GM12878 (cell line): Measurements from ENCODE around the gene GSTA3. TPM values are rescaled to one million over a fixed set of nuclear protein-coding genes. Genes with fewer than 3 reads are reported as not detected.

Experiments used
- ATAC-seq: fragments of 200-7000 bp; cut with Tn5 transposase; 3 replicates; pipeline ENCODE4 v1.9.1; 2020; ENCODE audit warnings: mild to moderate bottlenecking, moderate library complexity
- BruUV-seq: library from RNA; stranded (reverse); fragments of 400-500 nt; replicated peaks from 2 replicates; lab custom pipeline; 2021; lab: Mats Ljungman, UMichigan
- CTCF ChIA-PET: fragments of 300-600 bp; sonication (Branson Sonifier 250); formaldehyde crosslinking; extraction: SDS; loops from one replicate; lab custom pipeline; 2021; ENCODE audit warnings: inconsistent platforms; lab: Yijun Ruan, JAX
- POLR2A ChIA-PET: fragments of 350-600 bp; formaldehyde crosslinking; extraction: SDS; loops from one replicate; lab custom pipeline; 2021; ENCODE audit warnings: inconsistent platforms; lab: Charles Lee
- RAD21 ChIA-PET: fragments of 300-600 bp; sonication (Branson Sonifier 250); formaldehyde crosslinking; loops from one replicate; lab custom pipeline; 2023; ENCODE audit warnings: antibody characterized with exemption; ENCODE audit not compliant: unreplicated experiment; lab: Charles Lee
- SMC1A ChIA-PET: fragments of 300-600 bp; sonication (Branson Sonifier 250); formaldehyde crosslinking; loops from one replicate; lab custom pipeline; 2023; ENCODE audit not compliant: unreplicated experiment, uncharacterized antibody; lab: Charles Lee
- DNase-seq: peaks from one replicate; pipeline ENCODE4 v3.0.0-alpha.2; 2011; ENCODE audit warnings: low read depth, low spot score
- FAIRE-seq: peaks from 3 replicates; lab custom pipeline; 2011; peaks lifted over from hg19 to GRCh38; lab: Jason Lieb, UNC
- H2AFZ ChIP-seq: 2 replicates; pipeline ENCODE4 v1.6.0; 2011; ENCODE audit warnings: low read depth, low read length, control low read depth; ENCODE audit not compliant: control insufficient read depth
- H3K27ac ChIP-seq: 2 replicates; pipeline ENCODE4 v1.5.1; 2011; ENCODE audit warnings: control low read depth; ENCODE audit not compliant: control insufficient read depth, insufficient read depth
- H3K27me3 ChIP-seq, 2 experiments: replicated peaks in 1 of 2; 2 replicates each; pipeline versions ENCODE4 v1.6.0 to v1.6.1; 2011; ENCODE audit warnings: low read length in 1 of 2; ENCODE audit not compliant: control insufficient read depth in 2 of 2, insufficient read depth in 2 of 2
- H3K36me3 ChIP-seq, 2 experiments: 2 replicates each; pipeline ENCODE4 v1.5.1; 2011; ENCODE audit warnings: low read length in 1 of 2; ENCODE audit not compliant: control insufficient read depth in 2 of 2, insufficient read depth in 2 of 2
- H3K4me1 ChIP-seq: 2 replicates; pipeline ENCODE4 v1.6.1; 2011; ENCODE audit warnings: mild to moderate bottlenecking, low read length, moderate library complexity, mixed read lengths; ENCODE audit not compliant: control insufficient read depth, insufficient read depth
- H3K4me2 ChIP-seq: 2 replicates; pipeline ENCODE4 v1.6.0; 2011; ENCODE audit warnings: control low read depth; ENCODE audit not compliant: control insufficient read depth, insufficient read depth
- H3K4me3 ChIP-seq: fragments of 200-600 bp; sonication (generic); 2 replicates; pipeline ENCODE4 v1.5.1; 2016
- H3K79me2 ChIP-seq: 2 replicates; pipeline ENCODE4 v1.6.0; 2011; ENCODE audit warnings: low read length; ENCODE audit not compliant: control insufficient read depth, insufficient read depth
- H3K9ac ChIP-seq: 2 replicates; pipeline ENCODE4 v1.8.0; 2011; ENCODE audit warnings: low read length, control low read depth, mixed read lengths; ENCODE audit not compliant: control insufficient read depth, insufficient read depth
- H3K9me3 ChIP-seq: replicated peaks from 3 replicates; pipeline ENCODE4 v1.5.1; 2011; ENCODE audit warnings: mild to moderate bottlenecking, low read length; ENCODE audit not compliant: control insufficient read depth, insufficient read depth
- H4K20me1 ChIP-seq: 2 replicates; pipeline ENCODE4 v1.6.0; 2011; ENCODE audit not compliant: control insufficient read depth, insufficient read depth
- ETV6 ChIP-seq, 2 experiments: fragments of 450-650 bp in 1 of 2; IDR thresholded peaks in 1 of 2; conservative IDR thresholded peaks in 1 of 2; 2 replicates each; pipeline ENCODE4 v1.6.1; 2014; ENCODE audit warnings: antibody characterized with exemption in 1 of 2, borderline replicate concordance in 1 of 2, low read depth in 1 of 2, mild to moderate bottlenecking in 1 of 2, moderate library complexity in 1 of 2
- LARP7 ChIP-seq: fragments of 450-650 bp; IDR thresholded peaks from 2 replicates; pipeline ENCODE4 v1.6.1; 2017; ENCODE audit warnings: mild to moderate bottlenecking
- NBN ChIP-seq: fragments of 450-650 bp; IDR thresholded peaks from 2 replicates; pipeline ENCODE4 v1.6.1; 2016
- RFX5 ChIP-seq: IDR thresholded peaks from 2 replicates; pipeline ENCODE4 v1.6.1; 2011; ENCODE audit warnings: low read depth, low read length, improper control_type of control experiment
- SIN3A ChIP-seq: IDR thresholded peaks from 2 replicates; pipeline ENCODE4 v1.6.1; 2012; ENCODE audit warnings: low read depth, low read length, improper control_type of control experiment
- TCF12 ChIP-seq: IDR thresholded peaks from 2 replicates; pipeline ENCODE4 v1.6.1; 2011; ENCODE audit warnings: low read depth, mild to moderate bottlenecking, low read length
- ZNF207 ChIP-seq: fragments of 450-650 bp; IDR thresholded peaks from 2 replicates; pipeline ENCODE4 v1.6.1; 2014; ENCODE audit warnings: antibody characterized with exemption, mild to moderate bottlenecking, borderline replicate concordance
- WGBS: methylation state at CpG from one replicate; pipeline ENCODE4 v1.1.6; 2016; ENCODE audit warnings: low lambda C conversion rate; ENCODE audit not compliant: insufficient replicate concordance, insufficient coverage; ENCODE audit errors: missing lambda C conversion rate; 5-methylcytosine and 5-hydroxymethylcytosine counted together
- in situ Hi-C: fragments of 300-500 bp; cut with MboI; formaldehyde crosslinking; loops from 9 replicates; pipeline ENCODE4 v1.14.3; 2018; ENCODE audit warnings: mixed read lengths
- intact Hi-C: fragments of 100-400 bp; cut with micrococcal nuclease; formaldehyde crosslinking; loops from one replicate; pipeline ENCODE4 v1.14.2; 2022; ENCODE audit not compliant: unreplicated experiment
- polyA plus RNA-seq, 11 experiments: library from polyadenylated mRNA; depleted of rRNA in 4 of 11; unstranded in 6 of 11; stranded (reverse) in 5 of 11; fragments of >200 nt; fragmentation: Nextera tagmentation in 4 of 11; fragmentation: Illumina TruSeq in 1 of 11; extraction: Ambion mirVana in 4 of 11; extraction: Trizol in 1 of 11; gene quantifications; 1 replicate in 1 of 11; 2 replicates in 10 of 11; pipeline versions ENCODE4 v1.2.1 to v1.2.3, GENCODE V29; 2011 to 2016; ENCODE audit warnings: inconsistent platforms in 2 of 11, missing spikeins in 2 of 11, low read depth in 1 of 11
- total RNA-seq, 4 experiments: library from RNA; depleted of rRNA in 3 of 4; stranded (reverse); fragments of >200 nt in 3 of 4; fragmentation: Illumina TruSeq in 1 of 4; extraction: Trizol in 1 of 4; gene quantifications; 2 replicates each; pipeline versions ENCODE4 v1.2.1 to v1.2.3, GENCODE V29; 2013 to 2021
- TF ChIP-seq, protein P1 (sequence below): fragments of 450-650 bp; IDR thresholded peaks from 2 replicates; pipeline ENCODE4 v1.6.1; 2017; ENCODE audit warnings: mild to moderate bottlenecking, moderate library complexity
- TF ChIP-seq, protein P2 (sequence below): fragments of 450-650 bp; formaldehyde crosslinking; IDR thresholded peaks from 2 replicates; pipeline ENCODE4 v1.5.0; 2022; ENCODE audit warnings: mild to moderate bottlenecking, missing genetic modification characterization
- TF ChIP-seq, protein P3 (sequence below): fragments of 450-650 bp; formaldehyde crosslinking; IDR thresholded peaks from 2 replicates; pipeline ENCODE4 v1.4.0; 2022; ENCODE audit warnings: mild to moderate bottlenecking, moderate library complexity
- TF ChIP-seq, protein P4 (sequence below): IDR thresholded peaks from 2 replicates; pipeline ENCODE4 v1.6.1; 2012; ENCODE audit warnings: low read length, inconsistent platforms

Gene GSTA3
- total and polyA plus RNA-seq, 10 of the 15 experiments (the other 5 are each of a cell fraction or from before 2014, with no cell fraction given) = not detected

DNA sequence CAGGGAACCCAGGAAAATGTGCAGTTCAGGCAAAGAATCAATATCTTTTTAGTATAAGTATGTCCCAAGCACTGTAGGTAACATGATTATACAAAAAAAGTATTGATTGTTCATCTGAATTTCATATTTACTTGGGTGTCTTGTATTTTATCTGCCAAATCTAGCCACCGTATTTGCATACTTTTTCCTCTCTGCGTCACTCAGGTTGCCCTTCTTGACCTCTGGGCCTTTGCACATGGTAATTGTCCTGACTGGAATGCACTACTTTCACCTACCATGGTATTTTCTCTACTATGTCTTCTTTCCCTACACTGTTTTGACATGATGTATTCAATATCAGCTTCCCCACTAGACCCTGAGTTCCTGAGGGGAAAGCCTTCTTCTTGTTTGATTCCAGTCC is 15.2 kb downstream of the GSTA3 start (continued):
- TF ChIP-seq, protein P1, sequence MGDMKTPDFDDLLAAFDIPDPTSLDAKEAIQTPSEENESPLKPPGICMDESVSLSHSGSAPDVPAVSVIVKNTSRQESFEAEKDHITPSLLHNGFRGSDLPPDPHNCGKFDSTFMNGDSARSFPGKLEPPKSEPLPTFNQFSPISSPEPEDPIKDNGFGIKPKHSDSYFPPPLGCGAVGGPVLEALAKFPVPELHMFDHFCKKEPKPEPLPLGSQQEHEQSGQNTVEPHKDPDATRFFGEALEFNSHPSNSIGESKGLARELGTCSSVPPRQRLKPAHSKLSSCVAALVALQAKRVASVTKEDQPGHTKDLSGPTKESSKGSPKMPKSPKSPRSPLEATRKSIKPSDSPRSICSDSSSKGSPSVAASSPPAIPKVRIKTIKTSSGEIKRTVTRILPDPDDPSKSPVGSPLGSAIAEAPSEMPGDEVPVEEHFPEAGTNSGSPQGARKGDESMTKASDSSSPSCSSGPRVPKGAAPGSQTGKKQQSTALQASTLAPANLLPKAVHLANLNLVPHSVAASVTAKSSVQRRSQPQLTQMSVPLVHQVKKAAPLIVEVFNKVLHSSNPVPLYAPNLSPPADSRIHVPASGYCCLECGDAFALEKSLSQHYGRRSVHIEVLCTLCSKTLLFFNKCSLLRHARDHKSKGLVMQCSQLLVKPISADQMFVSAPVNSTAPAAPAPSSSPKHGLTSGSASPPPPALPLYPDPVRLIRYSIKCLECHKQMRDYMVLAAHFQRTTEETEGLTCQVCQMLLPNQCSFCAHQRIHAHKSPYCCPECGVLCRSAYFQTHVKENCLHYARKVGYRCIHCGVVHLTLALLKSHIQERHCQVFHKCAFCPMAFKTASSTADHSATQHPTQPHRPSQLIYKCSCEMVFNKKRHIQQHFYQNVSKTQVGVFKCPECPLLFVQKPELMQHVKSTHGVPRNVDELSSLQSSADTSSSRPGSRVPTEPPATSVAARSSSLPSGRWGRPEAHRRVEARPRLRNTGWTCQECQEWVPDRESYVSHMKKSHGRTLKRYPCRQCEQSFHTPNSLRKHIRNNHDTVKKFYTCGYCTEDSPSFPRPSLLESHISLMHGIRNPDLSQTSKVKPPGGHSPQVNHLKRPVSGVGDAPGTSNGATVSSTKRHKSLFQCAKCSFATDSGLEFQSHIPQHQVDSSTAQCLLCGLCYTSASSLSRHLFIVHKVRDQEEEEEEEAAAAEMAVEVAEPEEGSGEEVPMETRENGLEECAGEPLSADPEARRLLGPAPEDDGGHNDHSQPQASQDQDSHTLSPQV = no peak

DNA sequence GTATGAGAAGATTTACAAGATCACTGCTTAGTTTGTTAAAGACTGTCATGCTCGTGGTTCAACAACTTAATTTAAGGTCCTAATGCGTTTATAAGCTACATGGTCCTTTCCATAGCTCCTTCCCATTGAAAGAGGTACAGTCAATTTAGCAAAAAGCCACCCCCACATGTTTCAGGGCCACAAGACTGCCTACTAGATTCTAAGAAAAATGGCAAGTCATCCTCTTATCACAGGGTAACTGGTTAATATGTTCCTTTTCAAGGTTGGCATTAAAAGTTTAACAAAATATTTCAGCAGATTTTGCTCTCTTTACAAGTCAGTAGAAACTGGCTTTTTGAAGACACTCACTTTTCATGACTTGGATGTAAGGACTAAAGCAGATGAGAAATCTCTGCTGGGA is 15.7 kb downstream of the GSTA3 start:
- no peaks in the 10 kb centered on the region for H3K4me1 ChIP-seq
- no peak overlapping the region for H3K27ac ChIP-seq
- CTCF ChIA-PET = no interaction called here
- H4K20me1 ChIP-seq = no peaks in the 10 kb centered on the region
- H3K9me3 ChIP-seq = no peaks in the 10 kb centered on the region; the same call in 2 of the 3 replicates
- RAD21 ChIA-PET = no interaction called here
- no peaks in the 10 kb centered on the region for H3K79me2 ChIP-seq
- H3K9ac ChIP-seq = no peak overlapping the region
- 0% methylated on average over 2 of the region's 2 CpGs for WGBS
- H3K36me3 ChIP-seq = no peaks in the 10 kb centered on the region
- no peak overlapping the region for H2AFZ ChIP-seq
- ATAC-seq = no peak
- in situ Hi-C loops (no loop called here), intact Hi-C loops (no loop called here)
- no peaks in the 10 kb centered on the region for H3K27me3 ChIP-seq
- no TSS peak for BruUV-seq
- SMC1A ChIA-PET = no interaction called here
- POLR2A ChIA-PET = no interaction called here
- no peak for FAIRE-seq
- no peak overlapping the region for H3K4me2 ChIP-seq
- H3K4me3 ChIP-seq = no peak overlapping the region
- DNase-seq = no peak
- TF ChIP-seq NBN (no peak), TCF12 (no peak), ETV6 (conservative IDR thresholded peaks at IDR 0.05 in 1 of 2, IDR thresholded peaks at IDR 0.05 in 1 of 2; ENCODE audit: borderline replicate concordance in 1 of 2, low read depth in 1 of 2) (no peak), SIN3A (no peak), LARP7 (no peak), RFX5 (no peak), ZNF207 (no peak)
- TF ChIP-seq, protein P2, sequence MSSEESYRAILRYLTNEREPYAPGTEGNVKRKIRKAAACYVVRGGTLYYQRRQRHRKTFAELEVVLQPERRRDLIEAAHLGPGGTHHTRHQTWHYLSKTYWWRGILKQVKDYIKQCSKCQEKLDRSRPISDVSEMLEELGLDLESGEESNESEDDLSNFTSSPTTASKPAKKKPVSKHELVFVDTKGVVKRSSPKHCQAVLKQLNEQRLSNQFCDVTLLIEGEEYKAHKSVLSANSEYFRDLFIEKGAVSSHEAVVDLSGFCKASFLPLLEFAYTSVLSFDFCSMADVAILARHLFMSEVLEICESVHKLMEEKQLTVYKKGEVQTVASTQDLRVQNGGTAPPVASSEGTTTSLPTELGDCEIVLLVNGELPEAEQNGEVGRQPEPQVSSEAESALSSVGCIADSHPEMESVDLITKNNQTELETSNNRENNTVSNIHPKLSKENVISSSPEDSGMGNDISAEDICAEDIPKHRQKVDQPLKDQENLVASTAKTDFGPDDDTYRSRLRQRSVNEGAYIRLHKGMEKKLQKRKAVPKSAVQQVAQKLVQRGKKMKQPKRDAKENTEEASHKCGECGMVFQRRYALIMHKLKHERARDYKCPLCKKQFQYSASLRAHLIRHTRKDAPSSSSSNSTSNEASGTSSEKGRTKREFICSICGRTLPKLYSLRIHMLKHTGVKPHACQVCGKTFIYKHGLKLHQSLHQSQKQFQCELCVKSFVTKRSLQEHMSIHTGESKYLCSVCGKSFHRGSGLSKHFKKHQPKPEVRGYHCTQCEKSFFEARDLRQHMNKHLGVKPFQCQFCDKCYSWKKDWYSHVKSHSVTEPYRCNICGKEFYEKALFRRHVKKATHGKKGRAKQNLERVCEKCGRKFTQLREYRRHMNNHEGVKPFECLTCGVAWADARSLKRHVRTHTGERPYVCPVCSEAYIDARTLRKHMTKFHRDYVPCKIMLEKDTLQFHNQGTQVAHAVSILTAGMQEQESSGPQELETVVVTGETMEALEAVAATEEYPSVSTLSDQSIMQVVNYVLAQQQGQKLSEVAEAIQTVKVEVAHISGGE (CRISPR knock-in tag) = no peak
- TF ChIP-seq, protein P3, sequence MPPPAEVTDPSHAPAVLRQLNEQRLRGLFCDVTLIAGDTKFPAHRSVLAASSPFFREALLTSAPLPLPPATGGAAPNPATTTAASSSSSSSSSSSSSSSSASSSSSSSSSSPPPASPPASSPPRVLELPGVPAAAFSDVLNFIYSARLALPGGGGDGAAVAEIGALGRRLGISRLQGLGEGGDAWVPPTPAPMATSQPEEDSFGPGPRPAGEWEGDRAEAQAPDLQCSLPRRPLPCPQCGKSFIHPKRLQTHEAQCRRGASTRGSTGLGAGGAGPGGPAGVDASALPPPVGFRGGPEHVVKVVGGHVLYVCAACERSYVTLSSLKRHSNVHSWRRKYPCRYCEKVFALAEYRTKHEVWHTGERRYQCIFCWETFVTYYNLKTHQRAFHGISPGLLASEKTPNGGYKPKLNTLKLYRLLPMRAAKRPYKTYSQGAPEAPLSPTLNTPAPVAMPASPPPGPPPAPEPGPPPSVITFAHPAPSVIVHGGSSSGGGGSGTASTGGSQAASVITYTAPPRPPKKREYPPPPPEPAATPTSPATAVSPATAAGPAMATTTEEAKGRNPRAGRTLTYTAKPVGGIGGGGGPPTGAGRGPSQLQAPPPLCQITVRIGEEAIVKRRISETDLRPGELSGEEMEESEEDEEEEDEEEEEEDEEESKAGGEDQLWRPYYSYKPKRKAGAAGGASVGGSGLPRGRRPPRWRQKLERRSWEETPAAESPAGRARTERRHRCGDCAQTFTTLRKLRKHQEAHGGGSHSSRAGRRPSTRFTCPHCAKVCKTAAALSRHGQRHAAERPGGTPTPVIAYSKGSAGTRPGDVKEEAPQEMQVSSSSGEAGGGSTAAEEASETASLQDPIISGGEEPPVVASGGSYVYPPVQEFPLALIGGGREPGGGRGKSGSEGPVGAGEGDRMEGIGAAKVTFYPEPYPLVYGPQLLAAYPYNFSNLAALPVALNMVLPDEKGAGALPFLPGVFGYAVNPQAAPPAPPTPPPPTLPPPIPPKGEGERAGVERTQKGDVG (CRISPR knock-in tag) = no peak
- TF ChIP-seq, protein P4, sequence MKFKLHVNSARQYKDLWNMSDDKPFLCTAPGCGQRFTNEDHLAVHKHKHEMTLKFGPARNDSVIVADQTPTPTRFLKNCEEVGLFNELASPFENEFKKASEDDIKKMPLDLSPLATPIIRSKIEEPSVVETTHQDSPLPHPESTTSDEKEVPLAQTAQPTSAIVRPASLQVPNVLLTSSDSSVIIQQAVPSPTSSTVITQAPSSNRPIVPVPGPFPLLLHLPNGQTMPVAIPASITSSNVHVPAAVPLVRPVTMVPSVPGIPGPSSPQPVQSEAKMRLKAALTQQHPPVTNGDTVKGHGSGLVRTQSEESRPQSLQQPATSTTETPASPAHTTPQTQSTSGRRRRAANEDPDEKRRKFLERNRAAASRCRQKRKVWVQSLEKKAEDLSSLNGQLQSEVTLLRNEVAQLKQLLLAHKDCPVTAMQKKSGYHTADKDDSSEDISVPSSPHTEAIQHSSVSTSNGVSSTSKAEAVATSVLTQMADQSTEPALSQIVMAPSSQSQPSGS = no peak
